ENCODE results near the gene LRRC53. TPM values are rescaled to one million over a fixed set of nuclear protein-coding genes. Genes with fewer than 3 reads are reported as not detected.

LRRC53 gene
- total and polyA plus RNA-seq, 9 of the 15 experiments (the other 6 are each of a cell fraction or from before 2014, with no cell fraction given) = not detected

DNA sequence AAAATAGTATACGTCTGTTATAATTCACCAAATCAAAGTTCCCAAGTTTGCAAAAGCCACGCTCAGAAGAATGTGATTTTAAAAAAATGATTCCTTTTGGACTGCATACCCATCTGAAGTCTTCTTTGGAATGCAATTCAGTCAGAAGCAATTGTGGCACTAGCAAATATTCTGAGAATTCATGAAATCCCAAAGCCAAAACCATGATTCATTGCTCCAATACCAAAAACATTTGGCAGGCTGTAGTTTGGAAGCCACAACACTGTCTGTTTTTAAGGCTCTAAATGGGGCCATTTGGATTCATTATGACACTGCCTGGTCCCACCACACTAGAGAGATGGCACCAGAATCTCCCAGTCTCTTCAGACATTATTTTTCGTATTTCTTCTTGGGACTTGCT, 21.8 kb upstream of the LRRC53 start (continued):
- TF ChIP-seq, protein P1, sequence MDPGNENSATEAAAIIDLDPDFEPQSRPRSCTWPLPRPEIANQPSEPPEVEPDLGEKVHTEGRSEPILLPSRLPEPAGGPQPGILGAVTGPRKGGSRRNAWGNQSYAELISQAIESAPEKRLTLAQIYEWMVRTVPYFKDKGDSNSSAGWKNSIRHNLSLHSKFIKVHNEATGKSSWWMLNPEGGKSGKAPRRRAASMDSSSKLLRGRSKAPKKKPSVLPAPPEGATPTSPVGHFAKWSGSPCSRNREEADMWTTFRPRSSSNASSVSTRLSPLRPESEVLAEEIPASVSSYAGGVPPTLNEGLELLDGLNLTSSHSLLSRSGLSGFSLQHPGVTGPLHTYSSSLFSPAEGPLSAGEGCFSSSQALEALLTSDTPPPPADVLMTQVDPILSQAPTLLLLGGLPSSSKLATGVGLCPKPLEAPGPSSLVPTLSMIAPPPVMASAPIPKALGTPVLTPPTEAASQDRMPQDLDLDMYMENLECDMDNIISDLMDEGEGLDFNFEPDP (CRISPR knock-in tag; IDR thresholded peaks at IDR 0.05) = no peak
- TF ChIP-seq RFX5 (IDR thresholded peaks at IDR 0.05; ENCODE audit: low read depth, low read length) (no peak), ZNF3 (CRISPR knock-in tag; IDR thresholded peaks at IDR 0.05) (no peak)
- TF ChIP-seq, protein P2, sequence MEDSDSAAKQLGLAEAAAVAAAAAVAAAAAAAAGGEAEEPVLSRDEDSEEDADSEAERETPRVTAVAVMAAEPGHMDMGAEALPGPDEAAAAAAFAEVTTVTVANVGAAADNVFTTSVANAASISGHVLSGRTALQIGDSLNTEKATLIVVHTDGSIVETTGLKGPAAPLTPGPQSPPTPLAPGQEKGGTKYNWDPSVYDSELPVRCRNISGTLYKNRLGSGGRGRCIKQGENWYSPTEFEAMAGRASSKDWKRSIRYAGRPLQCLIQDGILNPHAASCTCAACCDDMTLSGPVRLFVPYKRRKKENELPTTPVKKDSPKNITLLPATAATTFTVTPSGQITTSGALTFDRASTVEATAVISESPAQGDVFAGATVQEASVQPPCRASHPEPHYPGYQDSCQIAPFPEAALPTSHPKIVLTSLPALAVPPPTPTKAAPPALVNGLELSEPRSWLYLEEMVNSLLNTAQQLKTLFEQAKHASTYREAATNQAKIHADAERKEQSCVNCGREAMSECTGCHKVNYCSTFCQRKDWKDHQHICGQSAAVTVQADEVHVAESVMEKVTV (CRISPR knock-in tag; IDR thresholded peaks at IDR 0.05) = no peak

DNA sequence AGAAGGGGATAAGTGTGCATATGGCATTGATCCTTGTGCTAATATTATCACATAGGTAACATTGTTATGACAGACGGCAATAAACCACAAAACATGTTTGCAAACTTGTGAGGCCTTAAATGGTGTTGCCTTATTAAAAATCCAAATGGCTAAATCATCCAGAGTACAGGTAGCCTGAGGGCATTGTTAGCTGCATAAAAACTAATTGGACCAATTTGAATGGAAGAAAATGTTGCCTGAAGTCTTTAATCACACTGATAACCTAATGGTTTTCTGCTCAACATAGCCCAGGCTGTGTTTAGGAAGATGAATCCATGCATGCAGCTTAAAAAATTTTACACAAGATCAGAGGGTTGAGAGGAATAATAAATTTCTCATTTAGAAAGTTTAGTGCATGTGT, 19.4 kb upstream of the LRRC53 start:
- CTCF ChIA-PET (ENCODE audit: low intra/inter-chr PET ratio) = no interaction called here
- WGBS (ENCODE audit: insufficient coverage, low coverage, missing lambda C conversion rate) = 6% methylated on average over 1 of the region's 1 CpG
- no peak overlapping the region for H3K4me2 ChIP-seq (ENCODE audit: insufficient read depth, low read length)

More for the DNA sequence above, 19.4 kb upstream of the LRRC53 start:
- no peak for ATAC-seq
- Histone ChIP-seq H3K9me3 (replicated peaks; ENCODE audit: control insufficient read depth, insufficient read depth, low read depth, low read length) (no peaks in the 10 kb centered on the region), H4K20me1 (replicated peaks; ENCODE audit: control insufficient read depth, insufficient read depth, low read length) (no peaks in the 10 kb centered on the region), H3K27me3 (ENCODE audit: control insufficient read depth in 2 of 2, insufficient read depth in 2 of 2, low read length in 2 of 2) (no peaks in the 10 kb centered on the region), H2AFZ (ENCODE audit: low read depth, low read length) (no peak overlapping the region), H3K4me3 (no peak overlapping the region), H3K79me2 (ENCODE audit: control insufficient read depth, insufficient read depth, low read length) (no peaks in the 10 kb centered on the region), H3K27ac (ENCODE audit: extremely low read depth, low read depth, low read length) (no peak overlapping the region), H3K4me1 (replicated peaks in 1 of 2; ENCODE audit: control insufficient read depth in 2 of 2, insufficient read depth in 2 of 2, low read length in 2 of 2) (no peaks in the 10 kb centered on the region), H3K36me3 (ENCODE audit: control insufficient read depth, insufficient read depth, low read length) (no peaks in the 10 kb centered on the region), H3K9me1 (ENCODE audit: control insufficient read depth, insufficient read depth, low read length) (no peaks in the 10 kb centered on the region), H3K9ac (ENCODE audit: insufficient read depth in 1 of 2, low read depth in 2 of 2, low read length in 2 of 2) (no peak overlapping the region)
- BruUV-seq (replicated peaks) = no TSS peak
- POLR2A ChIA-PET = no interaction called here
- TF ChIP-seq KHSRP (IDR thresholded peaks at IDR 0.05) (no peak), KAT2B (IDR thresholded peaks at IDR 0.05; ENCODE audit: low read depth, low read length) (no peak), MEIS2 (IDR thresholded peaks at IDR 0.05; ENCODE audit: partially characterized antibody) (no peak)
- TF ChIP-seq, protein P3, sequence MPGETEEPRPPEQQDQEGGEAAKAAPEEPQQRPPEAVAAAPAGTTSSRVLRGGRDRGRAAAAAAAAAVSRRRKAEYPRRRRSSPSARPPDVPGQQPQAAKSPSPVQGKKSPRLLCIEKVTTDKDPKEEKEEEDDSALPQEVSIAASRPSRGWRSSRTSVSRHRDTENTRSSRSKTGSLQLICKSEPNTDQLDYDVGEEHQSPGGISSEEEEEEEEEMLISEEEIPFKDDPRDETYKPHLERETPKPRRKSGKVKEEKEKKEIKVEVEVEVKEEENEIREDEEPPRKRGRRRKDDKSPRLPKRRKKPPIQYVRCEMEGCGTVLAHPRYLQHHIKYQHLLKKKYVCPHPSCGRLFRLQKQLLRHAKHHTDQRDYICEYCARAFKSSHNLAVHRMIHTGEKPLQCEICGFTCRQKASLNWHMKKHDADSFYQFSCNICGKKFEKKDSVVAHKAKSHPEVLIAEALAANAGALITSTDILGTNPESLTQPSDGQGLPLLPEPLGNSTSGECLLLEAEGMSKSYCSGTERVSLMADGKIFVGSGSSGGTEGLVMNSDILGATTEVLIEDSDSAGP (CRISPR knock-in tag; IDR thresholded peaks at IDR 0.05) = no peak
- in situ Hi-C loops (cut with MboI) = no loop called here
- FAIRE-seq = no peak
- intact Hi-C loops (cut with micrococcal nuclease) = no loop called here
- no peak for DNase-seq (ENCODE audit: extremely low read depth in 1 of 4, low spot score in 3 of 4)
